ENCODE results near the gene MCU.

Gene MCU

GRCh38 chr10:72858067-72858466 is 166.1 kb downstream of the MCU start:
- DNase-seq (ENCODE audit: low read depth), result no peak
- H3K4me3 ChIP-seq (ENCODE audit: low read depth, low read length), result no peak overlapping the region
- TF ChIP-seq CTCF (IDR thresholded peaks at IDR 0.05; ENCODE audit: control insufficient read depth, extremely low read depth, insufficient read depth), result no peak

GRCh38 chr10:72862957-72863356 is 171.0 kb downstream of the MCU start:
- no peak for DNase-seq (ENCODE audit: low read depth)
- no peak overlapping the region for H3K4me3 ChIP-seq (ENCODE audit: low read depth, low read length)
- no peak for TF ChIP-seq CTCF (IDR thresholded peaks at IDR 0.05; ENCODE audit: control insufficient read depth, extremely low read depth, insufficient read depth)

GRCh38 chr10:72875250-72876055 is 183.5 kb downstream of the MCU start:
- peak; percentile 78 for TF ChIP-seq CTCF (IDR thresholded peaks at IDR 0.05; ENCODE audit: control insufficient read depth, extremely low read depth, insufficient read depth)
- peak; percentile 43 for DNase-seq (ENCODE audit: low read depth)

GRCh38 chr10:72879245-72879644 is 187.3 kb downstream of the MCU start:
- no peak overlapping the region for H3K4me3 ChIP-seq (ENCODE audit: low read depth, low read length)
- no peak for TF ChIP-seq CTCF (IDR thresholded peaks at IDR 0.05; ENCODE audit: control insufficient read depth, extremely low read depth, insufficient read depth)
- DNase-seq (ENCODE audit: low read depth), result no peak

More at GRCh38 chr10:72875250-72876055, 183.5 kb downstream of the MCU start:
- no peak overlapping the region for H3K4me3 ChIP-seq (ENCODE audit: low read depth, low read length)

- no peak overlapping the region for H3K4me3 ChIP-seq (ENCODE audit: low read depth, low read length)
- no peak for DNase-seq (ENCODE audit: low read depth)
- TF ChIP-seq CTCF (IDR thresholded peaks at IDR 0.05; ENCODE audit: control insufficient read depth, extremely low read depth, insufficient read depth), result no peak
These were observed 189.3 kb downstream of the MCU start for GRCh38 chr10:72881291-72881690.

- no peak for TF ChIP-seq CTCF (IDR thresholded peaks at IDR 0.05; ENCODE audit: control insufficient read depth, extremely low read depth, insufficient read depth)
- no peak for DNase-seq (ENCODE audit: low read depth)
- no peak overlapping the region for H3K4me3 ChIP-seq (ENCODE audit: low read depth, low read length)
These were observed 191.9 kb downstream of the MCU start for GRCh38 chr10:72883861-72884260.

GRCh38 chr10:72885953-72886352 is 194.0 kb downstream of the MCU start:
- no peak for TF ChIP-seq CTCF (IDR thresholded peaks at IDR 0.05; ENCODE audit: control insufficient read depth, extremely low read depth, insufficient read depth)
- no peak for DNase-seq (ENCODE audit: low read depth)
- no peak overlapping the region for H3K4me3 ChIP-seq (ENCODE audit: low read depth, low read length)

All from LNCaP clone FGC (cell line).